ENCODE data around the gene LMO3.

The LMO3 gene

GRCh38 chr12:16590645-16591044, 15.3 kb downstream of the LMO3 start:
- H3K4me3 ChIP-seq (ENCODE audit: low read depth, low read length): no peak overlapping the region
- in situ Hi-C loops (cut with HindIII; ENCODE audit: low sequenced_read_pairs): no loop called here
- DNase-seq (ENCODE audit: low read depth, low spot score): no peak
- no peak for TF ChIP-seq CTCF (IDR thresholded peaks at IDR 0.05; ENCODE audit: low read depth, low read length)

DNA sequence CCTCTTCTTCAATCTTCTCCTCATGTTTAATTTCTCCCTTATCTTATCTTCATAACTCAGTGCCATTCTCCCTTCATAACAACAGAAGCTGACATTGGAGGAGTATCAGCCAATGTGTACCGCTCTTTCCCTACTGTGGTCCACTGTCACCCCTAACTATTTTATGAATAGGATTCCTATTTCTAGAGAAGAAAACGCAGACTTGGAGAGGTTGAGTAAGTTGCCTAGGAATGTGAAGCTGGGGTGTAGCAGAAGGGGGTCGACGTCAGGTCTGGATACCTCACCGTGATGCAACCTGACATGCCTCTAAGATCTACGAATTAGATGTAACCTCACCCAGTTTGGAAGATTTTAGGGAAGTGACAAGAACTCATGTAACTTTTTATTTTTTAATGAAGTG, 17.1 kb downstream of the LMO3 start:
- no peak for TF ChIP-seq CTCF (IDR thresholded peaks at IDR 0.05; ENCODE audit: low read depth, low read length)
- in situ Hi-C loops (cut with HindIII; ENCODE audit: low sequenced_read_pairs): no loop called here
- H3K4me3 ChIP-seq (ENCODE audit: low read depth, low read length): no peak overlapping the region
- no peak for DNase-seq (ENCODE audit: low read depth, low spot score)

GRCh38 chr12:16587514-16587913, 18.4 kb downstream of the LMO3 start:
- H3K4me3 ChIP-seq (ENCODE audit: low read depth, low read length): no peak overlapping the region
- in situ Hi-C loops (cut with HindIII; ENCODE audit: low sequenced_read_pairs): no loop called here
- DNase-seq (ENCODE audit: low read depth, low spot score): no peak
- TF ChIP-seq CTCF (IDR thresholded peaks at IDR 0.05; ENCODE audit: low read depth, low read length): no peak

- H3K4me3 ChIP-seq (ENCODE audit: low read depth, low read length): no peak overlapping the region
- DNase-seq (ENCODE audit: low read depth, low spot score): no peak
- no peak for TF ChIP-seq CTCF (IDR thresholded peaks at IDR 0.05; ENCODE audit: low read depth, low read length)
- in situ Hi-C loops (cut with HindIII; ENCODE audit: low sequenced_read_pairs): no loop called here
Observed at GRCh38 chr12:16587110-16587453, 18.9 kb downstream of the LMO3 start.

- peak; percentile 65 for DNase-seq (ENCODE audit: low read depth, low spot score)
- no peak overlapping the region for H3K4me3 ChIP-seq (ENCODE audit: low read depth, low read length)
- in situ Hi-C loops (cut with HindIII; ENCODE audit: low sequenced_read_pairs): no loop called here
- no peak for TF ChIP-seq CTCF (IDR thresholded peaks at IDR 0.05; ENCODE audit: low read depth, low read length)
Observed at GRCh38 chr12:16586350-16587109, 19.4 kb downstream of the LMO3 start.

GRCh38 chr12:16585781-16586180, 20.2 kb downstream of the LMO3 start:
- no peak for TF ChIP-seq CTCF (IDR thresholded peaks at IDR 0.05; ENCODE audit: low read depth, low read length)
- DNase-seq (ENCODE audit: low read depth, low spot score): no peak
- in situ Hi-C loops (cut with HindIII; ENCODE audit: low sequenced_read_pairs): no loop called here
- no peak overlapping the region for H3K4me3 ChIP-seq (ENCODE audit: low read depth, low read length)

Data from astrocyte of the spinal cord (primary cell).